Epithelial cell of proximal tubule (primary cell): ENCODE data around the gene HEXIM1. TPM values are rescaled to one million over a fixed set of nuclear protein-coding genes. Genes with fewer than 3 reads are reported as not detected.

Source experiments
- DNase-seq: peaks from one replicate; pipeline ENCODE4 v3.0.0-alpha.2; 2011; ENCODE audit warnings: low read depth
- H3K4me3 ChIP-seq: 2 replicates; pipeline ENCODE4 v1.5.1; 2011; ENCODE audit warnings: low read depth, mild to moderate bottlenecking, low read length
- CTCF ChIP-seq: conservative IDR thresholded peaks from 2 replicates; pipeline ENCODE4 v1.5.1; 2012; ENCODE audit warnings: low read depth, mild to moderate bottlenecking, low read length
- total RNA-seq: library from RNA; depleted of rRNA; stranded (reverse); fragments of >200 nt; gene quantifications from 2 replicates; pipeline ENCODE4 v1.2.3, GENCODE V29; 2015

Gene HEXIM1
- total RNA-seq, 1 donor from 2014 or later: 11.0 TPM

GRCh38 chr17:45113424-45113754 is 34.9 kb upstream of the HEXIM1 start:
- H3K4me3 ChIP-seq: no peak overlapping the region
- no peak for DNase-seq
- TF ChIP-seq CTCF: no peak

- no peak overlapping the region for H3K4me3 ChIP-seq
- no peak for TF ChIP-seq CTCF
- DNase-seq: no peak
Measured at GRCh38 chr17:45114117-45114932, 34.0 kb upstream of the HEXIM1 start.

GRCh38 chr17:45115015-45115625 is 33.2 kb upstream of the HEXIM1 start:
- no peak overlapping the region for H3K4me3 ChIP-seq
- DNase-seq: no peak
- no peak for TF ChIP-seq CTCF

GRCh38 chr17:45115871-45116270 is 32.4 kb upstream of the HEXIM1 start:
- no peak overlapping the region for H3K4me3 ChIP-seq
- no peak for DNase-seq
- no peak for TF ChIP-seq CTCF

- no peak overlapping the region for H3K4me3 ChIP-seq
- TF ChIP-seq CTCF: no peak
- DNase-seq: no peak
Measured at GRCh38 chr17:45116434-45117016, 31.8 kb upstream of the HEXIM1 start.

GRCh38 chr17:45117334-45117733 is 30.9 kb upstream of the HEXIM1 start:
- no peak for DNase-seq
- no peak for TF ChIP-seq CTCF
- H3K4me3 ChIP-seq: no peak overlapping the region
